Right lung (tissue), 5 donors: ENCODE results near the gene CDHR1. TPM values are rescaled to one million over a fixed set of nuclear protein-coding genes. Genes with fewer than 3 reads are reported as not detected.

Experiments used
- DNase-seq, 2 donors: peaks; one replicate each; pipeline ENCODE4 v3.0.0-alpha.2; 2013
- polyA plus RNA-seq, 5 donors: library from polyadenylated mRNA; unstranded; fragments of 120-200 nt; gene quantifications; one replicate each; pipeline versions ENCODE4 v1.2.1 to v1.2.3, GENCODE V29; 2013; ENCODE audit warnings: inconsistent platforms in 1 of 5, low replicate concordance in 1 of 5; ENCODE audit not compliant: insufficient read length in 5 of 5, insufficient read depth in 1 of 5

The CDHR1 gene
- polyA plus RNA-seq, 5 donors, result 0.10 to 0.40 (median 0.23) TPM

DNA sequence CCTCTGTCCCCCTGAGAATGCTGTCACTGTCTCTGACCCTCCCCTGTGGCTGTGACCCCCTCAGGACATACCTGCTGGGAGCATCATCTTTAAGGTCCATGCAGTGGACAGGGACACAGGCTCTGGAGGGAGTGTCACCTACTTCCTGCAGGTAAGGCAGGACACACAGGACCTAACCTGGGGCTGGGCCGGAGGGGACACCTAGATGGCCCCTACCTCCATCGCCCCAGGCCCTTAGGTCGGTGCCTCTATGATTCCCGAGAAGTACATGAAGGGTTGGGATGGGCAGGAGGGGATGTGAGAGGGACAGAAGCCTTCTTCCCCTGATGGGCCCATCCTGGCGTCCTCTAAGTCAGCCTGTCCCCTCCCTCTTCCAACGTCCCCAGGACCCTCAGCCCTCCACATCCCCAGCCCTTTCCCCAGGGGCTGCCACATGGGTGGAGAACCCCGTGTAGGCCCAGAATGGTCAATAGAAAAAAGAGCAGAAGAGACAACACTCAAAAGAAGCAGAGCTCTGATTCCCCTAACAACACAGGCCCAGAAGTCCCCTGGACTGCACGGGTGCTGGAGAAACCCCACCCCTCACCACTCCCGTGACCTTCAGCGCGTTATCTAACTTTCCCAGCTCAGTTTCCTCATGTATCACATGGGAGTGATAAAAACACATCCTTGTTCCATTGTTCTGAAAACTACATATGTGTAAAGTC is 6.4 kb downstream of the CDHR1 start:
- DNase-seq, result no peak

DNA sequence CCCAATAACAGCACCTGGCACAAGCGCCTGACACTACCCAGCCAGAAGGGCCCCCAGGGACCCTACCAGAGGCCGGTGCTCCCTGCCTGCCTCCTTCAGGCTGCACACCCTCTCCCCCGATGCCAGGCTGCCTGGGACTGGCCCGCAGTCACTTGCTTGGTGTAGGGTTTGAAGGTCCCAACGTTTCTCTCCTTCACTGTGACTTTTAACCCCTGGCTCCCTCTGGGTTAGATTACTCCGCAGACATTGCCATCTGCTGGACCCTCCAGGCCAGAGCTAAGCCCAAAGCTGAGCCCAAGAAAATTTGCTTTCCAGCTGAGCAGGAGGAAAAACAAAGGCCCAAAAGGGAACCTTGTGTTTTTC is 6.9 kb downstream of the CDHR1 start:
- no peak for DNase-seq

DNA sequence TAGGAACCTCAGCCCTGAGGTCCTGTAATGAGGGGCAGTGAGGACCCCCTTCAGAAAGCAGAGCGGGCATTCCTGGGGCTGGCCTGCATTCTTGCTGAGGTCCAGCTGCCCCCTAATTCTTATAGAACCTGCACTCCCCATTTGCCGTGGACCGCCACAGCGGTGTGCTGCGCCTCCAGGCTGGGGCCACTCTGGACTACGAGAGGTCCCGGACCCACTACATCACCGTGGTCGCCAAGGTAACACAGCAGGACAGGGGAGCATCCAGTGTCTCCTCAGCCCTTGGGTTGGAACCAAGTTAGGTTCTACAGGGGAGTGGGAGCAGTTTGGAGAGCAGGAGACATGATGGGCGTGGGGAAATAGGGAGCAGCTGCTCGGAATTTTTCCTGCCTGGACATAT is 7.3 kb downstream of the CDHR1 start:
- no peak for DNase-seq

DNA sequence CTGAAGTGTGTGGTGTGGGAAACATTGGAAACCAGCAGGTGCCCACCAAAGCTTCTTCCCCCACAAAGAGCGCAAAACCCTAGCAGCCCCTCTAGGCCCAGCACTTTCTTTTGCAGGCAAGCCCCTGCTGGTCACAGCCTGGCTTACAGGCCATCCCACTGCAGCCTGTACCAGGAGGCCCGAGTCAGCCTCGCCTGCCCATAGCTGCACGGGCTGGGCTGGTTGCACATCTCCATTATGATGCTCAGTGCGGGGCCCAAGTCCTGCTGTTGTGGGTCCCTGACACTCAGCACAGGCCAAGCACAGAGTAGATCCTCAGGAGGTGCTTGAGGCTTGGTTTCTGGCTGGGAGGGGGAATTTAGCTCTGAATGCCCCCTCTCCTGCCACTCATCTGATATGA is 8.0 kb downstream of the CDHR1 start:
- DNase-seq, result no peak

DNA sequence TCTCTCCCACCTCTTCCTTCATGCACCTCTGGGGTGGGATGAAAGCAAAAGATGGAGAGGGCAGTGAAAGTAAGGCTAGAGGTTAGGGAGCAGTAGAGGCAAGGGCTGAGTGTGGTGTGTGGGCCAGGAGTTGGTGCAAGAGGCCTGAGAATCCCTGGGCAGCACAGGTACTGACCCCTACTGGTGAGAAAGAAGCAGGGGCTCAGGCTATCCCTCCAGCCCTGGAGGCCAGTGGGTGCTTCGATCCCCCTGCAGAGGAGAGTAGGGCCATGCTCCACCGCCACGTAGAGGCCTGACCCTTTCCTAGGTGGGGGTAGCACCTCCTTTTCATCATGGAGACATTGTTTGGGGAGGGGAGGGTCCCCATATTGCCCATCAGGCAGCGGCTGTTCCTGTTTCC is 9.8 kb downstream of the CDHR1 start:
- no peak for DNase-seq

DNA sequence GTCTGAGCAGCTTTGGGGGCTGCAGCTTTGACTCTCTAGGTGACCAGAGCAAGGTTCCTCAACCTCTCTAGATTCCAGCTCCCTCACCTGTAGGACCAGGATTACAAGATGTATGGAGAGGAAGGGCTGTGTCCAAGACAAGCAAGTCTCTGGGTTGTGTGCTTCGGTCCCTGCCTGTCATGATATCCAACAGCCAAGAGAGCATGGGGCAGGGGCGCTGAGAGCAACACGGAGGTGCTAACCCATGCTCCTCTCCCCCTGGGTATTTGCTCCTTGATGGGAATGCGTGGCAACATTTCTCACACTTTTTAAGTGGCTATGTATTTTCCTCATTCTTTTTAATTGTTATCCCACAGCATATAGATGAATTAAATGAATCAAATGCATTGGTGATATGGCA is 10.3 kb downstream of the CDHR1 start:
- DNase-seq, result no peak

DNA sequence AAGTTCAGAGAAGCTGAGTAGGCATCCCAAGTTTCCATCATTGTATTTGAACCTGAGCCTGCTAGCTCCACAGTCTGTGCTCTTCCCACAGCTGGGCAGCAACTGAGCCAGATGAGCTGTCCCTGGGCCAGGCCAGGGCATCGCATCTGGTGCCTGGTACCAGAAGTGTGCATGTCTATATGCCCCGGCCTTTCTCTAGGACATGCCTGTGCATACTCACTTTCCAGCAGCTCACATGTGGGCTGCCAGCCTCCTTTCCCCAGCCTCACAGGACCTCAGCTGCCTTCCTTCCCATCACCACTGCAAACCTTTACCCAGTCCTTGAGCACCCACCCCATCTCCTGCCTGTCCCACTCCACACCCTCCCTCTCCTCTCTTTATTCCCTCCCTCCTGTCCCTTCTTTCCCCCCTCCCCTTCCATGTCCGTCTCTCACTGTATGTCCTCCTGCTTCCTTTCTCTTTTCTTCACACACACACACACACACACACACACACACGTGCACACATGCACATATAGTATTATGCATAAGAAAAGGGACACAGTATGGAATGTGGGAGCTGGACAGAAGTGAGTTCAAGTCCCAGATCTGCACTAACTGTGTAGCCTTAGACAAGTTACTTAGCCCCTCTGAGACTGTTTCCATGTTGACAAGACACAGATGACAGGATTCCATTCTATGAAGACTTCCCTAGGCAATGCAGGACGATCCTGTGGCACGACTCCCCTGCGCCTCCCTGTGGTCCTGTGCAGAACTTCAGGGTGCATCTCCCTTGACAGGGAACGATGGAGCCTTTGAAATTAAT is 10.9 kb downstream of the CDHR1 start:
- no peak for DNase-seq

DNA sequence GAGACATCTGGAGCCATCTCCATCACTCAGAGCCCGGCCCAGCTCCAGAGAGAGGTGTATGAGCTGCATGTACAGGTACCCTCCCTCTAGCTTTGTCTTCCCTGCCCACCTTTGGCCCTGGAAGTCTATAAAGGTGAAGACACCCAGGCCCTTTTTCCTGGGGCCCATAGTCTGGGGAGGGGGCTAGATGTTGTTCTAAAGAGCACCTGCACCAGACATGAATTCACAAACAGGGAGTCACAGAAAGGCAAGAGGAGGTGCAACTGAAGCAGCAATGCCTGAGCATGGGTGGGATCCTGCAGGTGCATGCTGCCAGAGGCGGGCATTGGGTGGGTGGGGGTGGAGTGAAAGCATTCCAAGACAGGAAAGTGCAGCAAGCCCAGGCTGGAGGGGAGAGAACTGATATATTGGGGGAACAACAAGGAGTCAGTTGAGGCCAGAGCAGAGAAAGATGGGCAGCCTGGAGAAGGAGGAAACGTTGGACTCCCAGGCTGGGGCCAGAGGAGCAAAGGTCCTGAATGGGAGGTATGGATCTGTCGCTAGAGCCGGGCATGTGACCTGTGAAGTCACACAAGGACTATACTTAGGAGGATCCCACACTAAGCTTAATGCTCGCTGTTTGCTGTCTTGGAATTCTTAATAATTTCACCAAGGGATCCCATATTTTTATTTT is 11.7 kb downstream of the CDHR1 start:
- no peak for DNase-seq

DNA sequence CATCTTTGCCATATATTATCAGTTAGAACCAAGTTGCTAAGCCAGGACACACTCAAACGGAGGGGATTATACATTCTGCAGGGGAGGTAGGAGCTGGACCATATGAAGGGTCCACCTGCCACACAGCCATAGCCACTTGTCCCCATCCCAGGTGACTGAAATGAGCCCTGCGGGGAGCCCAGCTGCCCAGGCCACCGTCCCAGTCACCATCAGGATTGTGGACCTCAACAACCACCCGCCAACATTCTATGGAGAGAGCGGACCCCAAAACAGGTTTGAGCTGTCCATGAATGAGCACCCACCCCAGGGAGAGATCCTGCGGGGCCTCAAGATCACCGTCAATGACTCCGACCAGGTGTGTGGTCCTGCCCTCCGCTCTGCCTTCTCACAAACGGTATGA is 13.7 kb downstream of the CDHR1 start:
- no peak for DNase-seq

DNA sequence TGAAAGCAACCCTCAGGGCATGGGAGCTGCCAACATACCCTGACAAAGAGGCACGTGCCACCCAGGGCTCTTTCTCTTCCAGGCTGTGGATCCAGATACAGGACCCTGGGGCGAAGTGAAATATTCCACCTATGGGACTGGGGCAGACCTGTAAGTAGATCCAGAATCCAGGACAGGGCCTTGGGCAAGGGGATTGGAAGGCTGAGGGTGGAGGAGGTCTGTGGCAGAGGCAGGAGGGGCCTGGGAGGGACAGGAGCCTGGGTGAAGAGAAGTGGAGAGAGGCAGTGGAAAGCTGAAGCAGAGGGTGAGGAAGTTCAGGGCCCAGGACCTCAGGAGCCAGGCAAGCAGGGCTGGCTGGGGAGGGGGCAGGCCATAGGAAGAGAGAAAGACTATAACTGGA is 17.2 kb downstream of the CDHR1 start:
- no peak for DNase-seq

DNA sequence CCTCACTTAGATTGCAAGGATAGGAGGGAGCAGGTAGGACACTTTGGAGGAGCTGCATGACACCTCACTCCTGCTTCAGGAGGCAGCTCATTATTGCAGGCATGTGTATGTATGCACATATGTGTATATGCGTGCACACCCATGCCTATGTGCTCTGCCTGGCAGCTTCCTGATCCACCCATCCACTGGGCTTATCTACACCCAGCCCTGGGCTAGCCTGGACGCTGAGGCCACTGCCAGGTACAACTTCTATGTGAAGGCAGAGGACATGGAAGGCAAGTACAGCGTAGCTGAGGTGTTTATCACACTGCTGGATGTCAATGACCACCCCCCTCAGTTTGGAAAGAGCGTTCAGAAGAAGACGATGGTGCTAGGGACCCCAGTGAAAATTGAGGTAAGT is 17.7 kb downstream of the CDHR1 start:
- DNase-seq, result no peak

DNA sequence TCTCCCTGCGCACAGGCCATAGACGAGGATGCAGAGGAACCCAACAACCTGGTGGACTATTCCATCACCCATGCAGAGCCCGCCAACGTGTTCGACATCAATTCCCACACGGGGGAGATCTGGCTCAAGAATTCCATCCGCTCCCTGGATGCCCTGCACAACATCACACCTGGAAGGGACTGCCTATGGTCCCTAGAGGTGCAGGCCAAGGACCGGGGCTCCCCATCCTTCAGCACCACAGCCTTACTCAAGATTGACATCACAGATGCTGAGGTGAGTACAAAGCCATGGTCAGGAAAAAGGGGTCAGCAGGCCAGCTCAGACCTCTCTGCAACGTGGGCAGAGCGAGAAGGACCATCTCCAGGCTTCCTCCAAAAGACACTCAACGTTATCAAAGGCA is 18.7 kb downstream of the CDHR1 start:
- no peak for DNase-seq

DNA sequence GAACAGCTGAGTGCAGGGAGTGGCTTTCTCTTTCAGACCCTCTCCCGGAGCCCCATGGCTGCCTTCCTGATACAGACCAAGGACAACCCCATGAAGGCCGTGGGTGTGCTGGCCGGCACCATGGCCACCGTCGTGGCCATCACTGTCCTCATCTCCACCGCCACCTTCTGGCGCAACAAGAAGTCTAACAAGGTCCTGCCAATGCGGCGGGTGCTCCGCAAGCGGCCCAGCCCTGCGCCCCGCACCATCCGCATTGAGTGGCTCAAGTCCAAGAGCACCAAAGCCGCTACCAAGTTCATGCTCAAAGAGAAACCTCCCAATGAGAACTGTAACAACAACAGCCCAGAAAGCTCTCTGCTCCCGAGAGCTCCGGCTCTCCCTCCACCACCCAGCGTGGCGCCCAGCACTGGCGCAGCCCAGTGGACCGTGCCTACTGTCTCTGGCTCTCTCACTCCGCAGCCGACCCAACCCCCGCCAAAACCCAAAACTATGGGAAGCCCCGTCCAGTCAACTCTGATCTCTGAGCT is 19.8 kb downstream of the CDHR1 start:
- no peak for DNase-seq

DNA sequence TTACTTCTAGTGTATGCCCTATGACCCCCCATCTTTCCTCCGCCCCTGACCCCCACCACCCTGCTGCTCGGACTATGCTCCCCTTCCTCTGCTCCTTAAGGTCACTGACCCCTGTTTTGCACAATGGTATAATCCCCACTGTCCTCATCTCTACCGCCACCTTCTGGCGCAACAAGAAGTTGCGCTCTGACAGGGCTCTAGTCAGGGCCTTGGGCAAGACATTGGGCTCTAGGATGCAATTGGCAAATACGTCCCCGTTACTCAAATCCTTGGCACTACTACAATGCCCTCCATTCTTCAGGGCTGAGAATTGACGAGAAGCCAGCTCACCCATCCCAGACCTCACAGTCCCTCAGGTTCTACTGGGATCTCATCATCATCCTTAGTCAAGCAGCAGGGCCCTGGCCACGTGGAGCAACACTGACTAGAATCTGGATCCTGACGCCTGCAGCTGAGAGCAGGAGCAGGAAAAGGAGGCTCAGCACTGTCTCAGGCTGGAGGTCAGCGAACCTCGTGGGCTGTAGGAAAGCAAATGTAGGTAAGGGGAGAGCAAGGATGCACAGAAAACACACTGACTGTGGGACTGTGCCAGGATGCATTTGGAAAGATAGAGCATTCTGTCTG is 20.4 kb downstream of the CDHR1 start:
- no peak for DNase-seq

DNA sequence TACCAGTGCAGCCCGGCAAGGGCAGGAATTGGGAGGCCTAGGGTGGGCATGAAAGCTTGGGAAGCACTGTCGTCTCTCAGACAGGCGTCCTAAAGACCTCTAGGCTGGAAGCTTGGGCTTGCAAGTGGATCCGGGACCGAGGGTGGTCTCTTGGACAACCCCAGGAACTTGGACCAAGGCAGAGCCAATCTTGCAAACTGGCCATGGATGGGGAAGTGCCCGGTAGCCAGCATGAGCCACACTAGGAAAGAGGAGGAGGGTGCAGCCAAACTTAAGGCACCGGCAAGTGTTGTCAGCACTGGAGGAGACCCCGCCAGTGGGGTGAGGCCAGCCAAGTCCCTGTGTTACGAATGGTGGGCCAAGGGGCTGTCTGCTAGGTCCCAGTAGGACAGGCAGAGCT is 22.5 kb downstream of the CDHR1 start:
- no peak for DNase-seq

DNA sequence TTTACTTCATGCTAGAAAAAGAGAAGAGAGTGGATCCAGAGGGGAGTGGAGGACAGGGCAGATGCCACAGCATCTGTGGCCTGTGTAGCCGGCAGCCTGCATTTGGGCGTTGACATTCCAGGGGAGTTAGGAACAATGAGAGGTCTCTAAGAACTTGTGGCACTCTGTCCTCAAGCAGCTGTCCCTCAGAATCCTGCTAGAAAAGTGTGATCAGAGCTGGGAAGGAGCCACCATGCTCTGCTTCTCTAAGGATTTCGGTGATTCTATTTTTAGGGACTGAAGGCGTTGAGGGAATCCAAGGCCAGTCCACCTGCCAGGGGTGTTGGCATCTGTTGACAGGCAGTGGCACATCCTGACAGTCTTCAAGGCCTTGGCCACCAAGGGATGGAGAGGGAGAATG is 23.4 kb downstream of the CDHR1 start:
- DNase-seq, result no peak

DNA sequence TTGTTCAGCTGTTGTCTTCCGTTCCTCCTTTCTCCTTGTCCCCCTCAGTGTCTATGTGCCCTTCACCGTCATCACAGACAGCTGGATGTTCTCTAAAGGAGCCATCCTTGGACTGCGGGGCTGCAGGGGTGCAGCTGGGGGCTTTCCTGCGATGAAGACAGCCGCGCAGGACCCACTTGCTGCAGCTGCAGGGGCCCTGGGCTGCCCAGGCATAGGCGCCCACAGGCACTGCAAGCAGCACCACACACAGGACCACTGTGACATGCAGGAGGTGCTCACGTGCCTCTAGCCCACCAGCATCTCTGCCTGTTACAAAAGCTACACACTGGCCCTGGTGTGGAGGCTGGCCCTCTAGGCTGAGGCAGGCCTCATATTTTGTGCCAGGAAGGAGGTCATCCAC is 27.6 kb downstream of the CDHR1 start:
- no peak for DNase-seq

DNA sequence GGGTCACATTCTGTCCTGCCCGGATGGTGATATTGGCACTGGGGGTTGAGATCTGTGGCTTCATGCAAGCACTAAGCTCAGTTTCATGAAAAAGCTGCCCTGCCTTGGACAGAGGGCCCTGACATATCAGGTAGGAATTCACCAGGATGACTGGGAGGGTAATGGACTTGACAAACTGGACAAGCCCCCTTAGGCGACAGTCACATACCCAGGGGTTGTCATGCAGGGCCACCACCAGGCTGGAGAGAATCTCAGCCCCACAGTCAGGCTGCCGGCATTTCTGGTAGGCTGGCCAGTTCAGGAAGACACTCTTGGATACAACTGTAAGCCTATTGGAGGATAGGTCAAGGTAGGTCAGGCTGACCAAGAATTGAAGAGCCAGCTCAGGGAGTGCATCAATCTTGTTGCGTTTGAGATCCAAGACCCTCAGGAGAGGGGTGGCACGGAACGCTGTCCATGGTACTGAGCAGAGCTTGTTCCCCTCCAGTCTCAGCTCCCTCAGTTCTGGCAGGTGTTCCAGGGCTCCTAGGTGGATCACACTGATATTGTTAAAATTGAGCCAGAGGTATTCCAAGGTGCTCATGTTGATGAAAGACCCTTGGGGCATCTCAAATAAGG is 30.2 kb downstream of the CDHR1 start:
- DNase-seq, result no peak

DNA sequence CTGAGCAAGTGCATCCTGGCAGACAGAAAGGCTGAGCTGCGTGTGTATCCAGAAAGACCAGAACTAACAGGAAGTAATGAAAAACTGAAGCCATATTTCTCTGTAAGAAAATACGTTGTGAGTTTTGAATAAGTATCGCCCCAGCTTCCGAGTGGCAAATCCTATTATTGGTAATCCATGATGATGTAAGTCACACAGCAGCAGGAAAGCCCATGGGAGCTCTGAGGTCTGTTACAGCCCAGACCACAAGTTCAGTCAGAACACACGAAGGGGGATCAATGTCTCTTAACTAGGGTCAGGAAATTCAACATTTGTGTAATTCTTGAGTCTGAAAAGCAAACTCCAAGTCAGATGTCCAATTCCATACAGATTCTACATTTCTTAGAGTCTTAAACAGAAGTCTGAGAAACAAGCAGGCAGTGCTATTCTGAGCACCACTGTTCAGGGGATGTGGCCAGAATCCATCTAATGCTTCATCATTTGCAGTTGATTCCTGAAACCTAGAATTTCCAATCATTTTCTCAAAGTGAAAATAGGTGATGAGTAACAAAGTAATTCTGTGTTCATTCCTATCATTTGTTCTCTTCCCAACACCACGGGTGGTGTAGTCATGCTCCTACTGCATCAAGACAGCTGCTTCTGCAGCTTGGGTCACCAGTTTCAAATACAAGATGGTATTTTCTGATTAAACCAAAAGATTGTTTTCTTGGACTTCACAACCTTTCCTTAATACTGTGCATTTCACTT is 31.3 kb downstream of the CDHR1 start, which contains the start of gene LRIT2:
Gene LRIT2, minus strand, starts transcription at position 118 of the 747 bp plus-strand sequence. Its CDS starts 24 bp downstream, at position 94.
- DNase-seq, result no peak

DNA sequence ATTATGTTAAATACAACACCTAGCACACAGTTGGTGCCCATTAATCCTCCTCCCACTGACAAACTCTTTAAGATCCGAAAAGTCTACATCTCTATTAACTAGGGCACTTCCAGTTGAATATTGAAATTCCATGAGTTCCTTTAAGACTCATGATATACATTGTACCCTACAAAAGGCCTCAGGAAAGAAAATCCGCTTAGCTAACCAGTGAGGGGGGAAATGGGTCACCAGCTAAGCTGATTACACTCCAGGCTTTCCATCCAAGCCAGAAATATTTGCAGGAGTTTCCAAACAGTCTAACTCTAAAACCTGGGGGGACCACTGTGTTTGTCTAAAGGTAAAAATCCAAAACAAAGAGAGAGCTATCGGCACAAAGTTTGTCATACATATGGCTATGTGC is 32.3 kb downstream of the CDHR1 start:
- DNase-seq, result no peak

DNA sequence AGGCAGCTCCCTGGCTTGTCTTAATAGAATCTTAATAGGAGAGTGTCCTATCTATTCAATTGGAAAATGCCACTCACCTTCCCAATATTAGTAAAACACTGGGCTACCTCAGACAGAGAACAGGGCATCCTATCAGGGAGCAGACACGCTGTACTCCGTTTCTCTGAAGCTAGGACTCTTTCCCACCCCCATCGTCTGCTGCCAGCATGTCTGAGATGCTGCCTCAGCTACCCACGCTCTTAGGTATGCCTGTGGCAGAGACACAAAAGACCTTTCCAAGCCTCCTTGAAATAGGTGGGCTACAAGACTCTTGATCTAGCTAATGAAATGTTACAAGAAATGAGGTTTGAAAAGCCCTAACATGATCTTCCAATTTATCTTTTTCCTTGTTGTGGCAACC is 33.5 kb downstream of the CDHR1 start:
- no peak for DNase-seq
